Sigmoid colon (tissue), 7 donors: Measurements from ENCODE around the gene DCAF5. TPM values are rescaled to one million over a fixed set of nuclear protein-coding genes. Genes with fewer than 3 reads are reported as not detected.

Experiments
- DNase-seq: peaks from one replicate; pipeline ENCODE4 v3.0.0-alpha.2; 2019
- H3K27ac ChIP-seq, 4 donors: fragments of 200-600 bp; sonication (generic); one replicate each; pipeline ENCODE4 v1.5.1; 2016 to 2019; ENCODE audit warnings: mild to moderate bottlenecking in 1 of 4
- H3K27me3 ChIP-seq, 3 donors: fragments of 200-600 bp; sonication (generic); one replicate each; pipeline ENCODE4 v1.5.1; 2019; ENCODE audit warnings: mild to moderate bottlenecking in 1 of 3
- H3K36me3 ChIP-seq, 4 donors: fragments of 200-600 bp; sonication (generic); one replicate each; pipeline ENCODE4 v1.5.1; 2016 to 2019
- H3K4me1 ChIP-seq, 4 donors: fragments of 200-600 bp; sonication (generic); one replicate each; pipeline ENCODE4 v1.5.1; 2017 to 2019
- H3K4me3 ChIP-seq, 4 donors: fragments of 200-600 bp; sonication (generic); one replicate each; pipeline ENCODE4 v1.5.1; 2017 to 2019; ENCODE audit warnings: mild to moderate bottlenecking in 2 of 4, moderate library complexity in 1 of 4
- H3K9me3 ChIP-seq, 4 donors: fragments of 200-600 bp in 3 of 4; sonication (generic) in 3 of 4; one replicate each; pipeline versions ENCODE4 v1.5.1 to v1.6.1; 2013 to 2019
- EP300 ChIP-seq, 4 donors: sonication (generic); formaldehyde crosslinking; IDR thresholded peaks; one replicate each; pipeline ENCODE4 v1.6.1; 2017; ENCODE audit warnings: antibody characterized with exemption in 4 of 4
- POLR2A ChIP-seq, 2 donors: fragments of 450-650 bp; IDR thresholded peaks; one replicate each; pipeline ENCODE4 v1.6.1; 2016; ENCODE audit warnings: antibody characterized with exemption in 2 of 2, mild to moderate bottlenecking in 2 of 2, moderate library complexity in 2 of 2
- POLR2AphosphoS5 ChIP-seq, 4 donors: sonication (generic); formaldehyde crosslinking; IDR thresholded peaks; one replicate each; pipeline ENCODE4 v1.6.1; 2017; ENCODE audit warnings: antibody characterized with exemption in 4 of 4
- WGBS, 2 donors: extraction: QIAGEN DNeasy Blood & Tissue Kit; methylation state at CpG; one replicate each; pipeline ENCODE4 v1.1.7; 2013; 5-methylcytosine and 5-hydroxymethylcytosine counted together
- intact Hi-C: fragments of 100-400 bp; cut with DNase I; formaldehyde crosslinking; loops from one replicate; pipeline ENCODE4 v1.15.1; 2023
- polyA plus RNA-seq, 3 donors: library from polyadenylated mRNA; stranded (reverse); fragments of 200-250 nt; gene quantifications; one replicate each; pipeline ENCODE4 v1.2.3, GENCODE V29; 2013
- total RNA-seq, 4 donors: library from RNA; depleted of rRNA; stranded (reverse); fragments of >200 nt; gene quantifications; one replicate each; pipeline ENCODE4 v1.1.0, GENCODE V29; 2016
- TF ChIP-seq, protein P1 (sequence below), 4 experiments: fragments of 450-650 bp in 3 of 4; fragments of 200-600 bp in 1 of 4; IDR thresholded peaks; one replicate each; pipeline ENCODE4 v1.5.1; 2016 to 2019; ENCODE audit warnings: antibody characterized with exemption in 4 of 4, mild to moderate bottlenecking in 3 of 4, moderate library complexity in 2 of 4
- donor health status: healthy with polysubstance abuse.
- donor health status: Bipolar disorder and iron deficiency.
- donor health status: healthy.

The DCAF5 gene
- total and polyA plus RNA-seq, 7 donors, result 13.2 to 56.8 (median 36.4) TPM

DNA sequence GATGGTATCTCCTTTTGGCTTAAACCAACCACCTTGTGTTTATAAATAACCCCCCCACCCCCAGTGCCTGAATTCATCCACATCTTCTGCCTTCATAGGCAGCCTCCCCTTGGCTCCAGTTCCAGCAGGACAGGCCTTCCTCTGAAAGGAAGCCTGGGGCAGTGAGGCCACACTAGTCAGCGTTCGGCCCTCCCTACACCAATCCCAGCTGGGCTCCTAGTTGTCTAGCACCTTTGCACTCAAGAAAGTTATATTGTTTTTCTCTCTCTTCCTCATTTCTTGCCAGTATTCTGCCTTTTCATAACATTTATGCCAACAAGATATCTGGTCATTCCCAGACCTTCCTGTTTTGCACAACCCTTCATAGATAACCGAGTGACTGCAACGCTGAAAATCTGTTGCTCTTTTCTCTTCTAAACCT lies 100.7 kb downstream of the DCAF5 start:
- WGBS, 2 donors, result 71 to 87% methylated on average over 4 of the region's 4 CpGs
- TF ChIP-seq, protein P1, sequence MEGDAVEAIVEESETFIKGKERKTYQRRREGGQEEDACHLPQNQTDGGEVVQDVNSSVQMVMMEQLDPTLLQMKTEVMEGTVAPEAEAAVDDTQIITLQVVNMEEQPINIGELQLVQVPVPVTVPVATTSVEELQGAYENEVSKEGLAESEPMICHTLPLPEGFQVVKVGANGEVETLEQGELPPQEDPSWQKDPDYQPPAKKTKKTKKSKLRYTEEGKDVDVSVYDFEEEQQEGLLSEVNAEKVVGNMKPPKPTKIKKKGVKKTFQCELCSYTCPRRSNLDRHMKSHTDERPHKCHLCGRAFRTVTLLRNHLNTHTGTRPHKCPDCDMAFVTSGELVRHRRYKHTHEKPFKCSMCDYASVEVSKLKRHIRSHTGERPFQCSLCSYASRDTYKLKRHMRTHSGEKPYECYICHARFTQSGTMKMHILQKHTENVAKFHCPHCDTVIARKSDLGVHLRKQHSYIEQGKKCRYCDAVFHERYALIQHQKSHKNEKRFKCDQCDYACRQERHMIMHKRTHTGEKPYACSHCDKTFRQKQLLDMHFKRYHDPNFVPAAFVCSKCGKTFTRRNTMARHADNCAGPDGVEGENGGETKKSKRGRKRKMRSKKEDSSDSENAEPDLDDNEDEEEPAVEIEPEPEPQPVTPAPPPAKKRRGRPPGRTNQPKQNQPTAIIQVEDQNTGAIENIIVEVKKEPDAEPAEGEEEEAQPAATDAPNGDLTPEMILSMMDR (IDR thresholded peaks at IDR 0.05), result no peak
- TF ChIP-seq POLR2AphosphoS5 (IDR thresholded peaks at IDR 0.05) (no peak), EP300 (IDR thresholded peaks at IDR 0.05) (no peak), POLR2A (IDR thresholded peaks at IDR 0.05) (no peak)
- Histone ChIP-seq H3K4me3 (no peak overlapping the region), H3K9me3 (no peaks in the 10 kb centered on the region), H3K27ac (peak overlapping the region in 3 of 4 donors; percentile 57 to 72 (median 63)), H3K27me3 (no peaks in the 10 kb centered on the region), H3K36me3 (peaks cover 4 to 32% (median 22%) of the 10 kb centered on the region in 4 donors), H3K4me1 (peaks cover 0 to 65% (median 51%) of the 10 kb centered on the region in 4 donors)
- DNase-seq, result no peak
- intact Hi-C loops, result no loop called here

DNA sequence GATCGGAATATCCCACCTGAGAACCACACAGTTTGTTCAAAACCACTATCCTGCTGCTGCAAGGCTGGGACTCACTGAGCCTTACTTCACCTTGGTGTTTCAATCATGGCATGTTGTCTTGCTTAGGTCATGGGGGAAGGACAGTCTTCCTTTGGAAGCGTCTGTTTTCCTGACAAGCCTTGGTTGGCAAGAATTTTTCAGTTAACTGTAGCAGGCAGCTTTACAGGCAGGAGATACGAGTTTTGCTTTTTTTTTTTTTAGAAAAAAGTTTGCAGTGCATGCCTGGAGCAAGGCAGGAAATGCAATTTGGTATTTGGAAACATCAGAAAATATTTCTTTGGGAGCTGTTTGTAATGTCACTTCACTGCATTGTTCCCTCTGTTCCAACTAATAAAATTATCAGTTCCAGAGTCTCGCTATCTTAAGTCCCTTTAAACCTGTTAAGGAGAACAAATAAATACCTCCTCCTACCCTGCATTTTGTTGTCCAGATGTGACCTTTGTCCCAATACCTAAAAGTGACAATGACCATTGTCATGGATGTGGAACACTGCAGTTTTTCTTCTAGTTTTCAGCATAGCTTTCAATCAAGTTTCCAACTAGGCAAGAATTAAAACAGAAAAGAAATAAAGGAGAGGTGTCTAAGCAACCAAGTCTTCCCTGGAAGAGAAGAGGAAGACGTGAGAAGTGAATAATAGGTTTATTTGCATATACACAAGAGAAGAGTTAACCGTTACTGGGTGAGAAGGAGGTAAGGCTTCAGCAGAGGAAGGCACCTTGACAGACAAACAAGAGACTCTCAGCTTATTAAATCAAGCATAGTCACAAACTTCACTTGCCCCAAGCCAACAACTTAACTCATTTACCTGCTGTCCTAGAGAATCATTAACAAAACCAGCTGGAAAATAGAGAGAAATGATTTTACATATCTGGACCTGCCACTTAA lies 102.4 kb downstream of the DCAF5 start:
- Histone ChIP-seq H3K36me3 (peaks cover 4 to 28% (median 22%) of the 10 kb centered on the region in 4 donors), H3K4me3 (no peak overlapping the region), H3K27ac (peak overlapping the region; percentile 57 to 72 (median 64)), H3K9me3 (no peaks in the 10 kb centered on the region), H3K4me1 (peaks cover 0 to 68% (median 53%) of the 10 kb centered on the region in 4 donors), H3K27me3 (no peaks in the 10 kb centered on the region)
- no peak for TF ChIP-seq POLR2AphosphoS5 (IDR thresholded peaks at IDR 0.05)
- intact Hi-C loops, result no loop called here
- DNase-seq, result no peak
- 46 to 64% methylated on average over 6 of the region's 6 CpGs for WGBS, 2 donors

DNA sequence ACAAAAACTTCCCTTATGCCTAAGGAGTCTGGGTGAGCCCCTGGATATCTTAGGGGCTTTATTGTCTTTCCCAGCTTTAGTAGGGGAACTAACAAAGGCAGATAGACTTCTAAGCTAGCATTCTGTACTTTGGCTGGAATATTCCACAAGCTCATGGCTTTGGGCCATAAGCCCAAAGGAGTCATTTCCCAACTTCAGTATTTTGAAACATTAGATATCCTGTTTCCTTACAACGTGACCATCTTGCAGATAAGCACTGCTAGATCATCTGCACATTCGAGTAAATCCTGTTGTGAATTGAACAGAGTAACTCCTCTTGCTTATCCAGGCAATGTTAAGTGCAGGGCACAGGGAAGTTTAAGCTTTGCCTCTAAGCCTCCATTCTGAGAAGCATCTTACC lies 103.2 kb downstream of the DCAF5 start:
- TF ChIP-seq POLR2A (IDR thresholded peaks at IDR 0.05) (no peak), POLR2AphosphoS5 (IDR thresholded peaks at IDR 0.05) (peak in 3 of 4 donors; percentile 49 to 80 (median 49))
- 62 to 66% methylated on average over 2 of the region's 2 CpGs for WGBS, 2 donors
- Histone ChIP-seq H3K9me3 (no peaks in the 10 kb centered on the region), H3K27me3 (no peaks in the 10 kb centered on the region), H3K4me3 (no peak overlapping the region), H3K27ac (peak overlapping the region; percentile 57 to 72 (median 64)), H3K4me1 (peaks cover 0 to 76% (median 62%) of the 10 kb centered on the region in 4 donors), H3K36me3 (peaks cover 4 to 19% (median 14%) of the 10 kb centered on the region in 4 donors)
- intact Hi-C loops, result loop anchor here (5.0 kb wide), 1 partner anchor 38 kb away; no protein-coding TSS in a partner anchor
- peak; percentile 78 for DNase-seq

DNA sequence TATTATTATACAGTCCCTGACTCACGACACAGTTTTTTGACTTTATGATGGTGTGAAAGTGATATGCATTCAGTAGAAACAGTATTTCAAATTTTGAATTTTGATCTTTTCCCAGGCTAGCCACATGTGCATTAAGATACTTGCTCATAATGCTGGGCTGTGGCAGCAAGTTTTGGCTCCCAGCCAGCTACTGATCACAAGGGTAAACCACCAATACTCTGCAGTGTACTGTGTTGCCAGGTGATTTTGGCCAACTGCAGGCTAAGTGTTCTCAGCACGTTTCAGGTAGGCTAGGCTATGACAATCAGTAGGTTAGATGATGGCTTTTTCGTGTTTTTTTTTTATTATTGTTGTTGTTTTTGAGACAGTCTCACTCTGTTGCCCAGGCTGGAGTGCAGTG lies 104.5 kb downstream of the DCAF5 start:
- H3K4me1 ChIP-seq, result peaks cover 0 to 89% (median 74%) of the 10 kb centered on the region in 4 donors
- H3K36me3 ChIP-seq, result peaks cover 0 to 7% (median 2%) of the 10 kb centered on the region in 4 donors
- no peaks in the 10 kb centered on the region for H3K27me3 ChIP-seq
- H3K4me3 ChIP-seq, result no peak overlapping the region
- peak overlapping the region in 2 of 4 donors; percentile 66 to 89 for H3K27ac ChIP-seq
- TF ChIP-seq POLR2A (IDR thresholded peaks at IDR 0.05), result no peak
- TF ChIP-seq, protein P1 (IDR thresholded peaks at IDR 0.05), result no peak
- peak in 1 of 4 donors; percentile 17 for TF ChIP-seq POLR2AphosphoS5 (IDR thresholded peaks at IDR 0.05)
- WGBS, 2 donors, result 28 to 62% methylated on average over 3 of the region's 3 CpGs
- H3K9me3 ChIP-seq, result no peaks in the 10 kb centered on the region
- DNase-seq, result no peak
- intact Hi-C loops, result loop anchor here (5.0 kb wide), 1 partner anchor 39 kb away; no protein-coding TSS in a partner anchor

DNA sequence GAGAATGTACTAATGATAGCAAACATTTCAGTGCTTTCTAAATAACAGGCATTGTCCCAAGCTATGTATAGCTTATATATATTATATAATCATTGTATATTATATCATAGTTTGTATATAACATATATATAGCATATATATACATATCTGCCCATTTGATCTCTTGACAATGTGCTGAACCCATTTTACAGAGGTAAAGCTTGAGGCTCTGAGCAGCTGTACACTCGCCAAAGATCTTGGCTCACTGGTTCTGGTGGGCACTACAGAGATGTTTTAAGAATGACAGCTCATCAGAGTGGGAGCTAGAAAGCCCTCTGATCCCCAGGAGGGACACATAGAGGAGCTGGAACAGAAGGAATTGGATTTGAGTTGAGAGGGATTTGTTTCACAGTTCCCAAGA lies 105.7 kb downstream of the DCAF5 start:
- H3K4me1 ChIP-seq, result peaks cover 0 to 90% (median 81%) of the 10 kb centered on the region in 4 donors

More for the DNA sequence above, 105.7 kb downstream of the DCAF5 start:
- TF ChIP-seq EP300 (IDR thresholded peaks at IDR 0.05) (no peak), POLR2AphosphoS5 (IDR thresholded peaks at IDR 0.05) (no peak), POLR2A (IDR thresholded peaks at IDR 0.05) (no peak)
- TF ChIP-seq, protein P1 (IDR thresholded peaks at IDR 0.05), result no peak
- H3K4me3 ChIP-seq, result no peak overlapping the region
- no peaks in the 10 kb centered on the region for H3K9me3 ChIP-seq
- no peaks in the 10 kb centered on the region for H3K27me3 ChIP-seq
- H3K36me3 ChIP-seq, result no peaks in the 10 kb centered on the region
- peak overlapping the region; percentile 72 to 89 (median 74) for H3K27ac ChIP-seq
- 96 to 97% methylated on average over 1 of the region's 1 CpG for WGBS, 2 donors
- no peak for DNase-seq
- intact Hi-C loops, result loop anchor here (5.0 kb wide), 1 partner anchor 40 kb away; no protein-coding TSS in a partner anchor
